DLD1 (cell line): ENCODE results near the gene PEX16.

Source experiments
- in situ Hi-C: cut with HindIII; loops from 2 replicates; pipeline ENCODE4 v1.10.0; 2017; ENCODE audit warnings: low sequenced_read_pairs

Gene PEX16

GRCh38 chr11:45879803-45880686, 37.6 kb downstream of the PEX16 start:
- in situ Hi-C loops, result no loop called here

- in situ Hi-C loops, result no loop called here
Measured at GRCh38 chr11:45877845-45878244, 39.8 kb downstream of the PEX16 start.

- in situ Hi-C loops, result no loop called here
Measured at GRCh38 chr11:45877221-45877620, 40.5 kb downstream of the PEX16 start.

DNA sequence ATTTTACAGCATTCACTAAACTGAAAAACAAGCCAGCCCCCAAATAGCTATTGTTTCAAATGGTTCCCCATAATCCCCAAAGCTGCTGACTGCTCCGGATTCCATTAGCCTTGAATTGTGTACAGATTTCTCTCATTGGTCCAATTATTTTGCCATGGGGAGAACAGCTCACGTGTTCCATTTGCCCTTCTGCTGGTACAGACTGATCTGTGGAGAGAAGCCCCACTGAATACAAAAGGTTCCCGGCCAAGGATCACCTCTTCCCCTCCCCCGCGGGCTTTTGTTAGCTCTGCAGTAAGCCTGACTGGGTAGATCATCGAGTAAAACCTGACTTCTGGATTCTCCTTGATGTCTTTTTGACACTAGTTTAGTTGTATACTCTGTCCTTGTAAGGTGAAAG, 41.3 kb downstream of the PEX16 start:
- in situ Hi-C loops, result no loop called here

DNA sequence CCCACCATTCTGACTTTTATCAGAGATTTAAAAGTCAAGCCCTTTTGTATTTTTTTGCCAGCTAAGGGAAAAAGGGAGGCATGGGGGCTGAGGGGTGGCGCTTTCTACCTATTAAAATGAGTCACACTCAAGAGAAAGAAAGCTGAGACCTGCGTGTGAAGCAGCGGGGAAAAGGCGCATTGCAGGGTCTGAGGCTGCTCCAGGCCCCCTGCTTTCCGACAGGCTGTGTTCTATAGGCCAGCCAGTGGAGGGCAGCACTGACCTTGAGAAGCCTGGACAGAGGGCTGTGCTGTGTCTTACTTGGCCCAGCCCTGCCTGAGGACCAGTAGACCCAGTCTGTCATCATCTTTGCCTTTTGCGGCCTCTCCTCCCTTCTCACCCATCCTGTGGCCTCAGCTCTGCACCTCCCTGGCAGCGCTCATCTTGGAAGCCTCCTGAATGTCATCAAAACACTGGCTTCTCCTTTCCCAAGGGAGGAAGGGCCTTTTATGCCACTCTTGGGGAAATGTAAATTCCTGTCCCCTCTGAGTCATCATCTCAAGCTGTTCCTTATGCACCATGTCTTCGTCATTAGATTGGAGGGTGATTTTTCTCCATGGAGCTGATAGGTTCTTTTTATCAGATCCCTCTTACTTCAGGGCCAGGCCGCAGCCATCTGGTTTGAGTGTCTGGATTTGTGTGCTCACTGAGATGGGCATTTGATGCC, 44.9 kb downstream of the PEX16 start:
- in situ Hi-C loops, result no loop called here

DNA sequence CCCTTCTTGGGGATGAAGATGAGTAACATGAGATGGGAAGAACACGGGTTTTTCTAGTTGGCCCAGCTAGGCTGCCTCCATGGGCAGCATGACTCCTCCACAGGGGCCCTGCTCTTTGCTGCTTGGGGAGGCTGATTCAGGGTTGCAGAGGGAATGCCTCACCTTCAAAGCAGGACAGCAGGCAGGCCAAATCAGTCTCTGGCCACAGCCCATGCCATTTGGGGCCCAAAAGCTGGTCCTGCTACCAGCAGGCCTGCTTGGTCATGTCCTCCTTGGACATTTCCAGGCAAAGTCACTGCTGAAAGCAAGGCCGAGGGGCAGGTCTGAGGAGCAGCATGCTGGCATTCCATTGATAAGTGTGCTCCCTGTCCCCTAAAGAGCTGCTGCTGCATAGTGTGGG, 46.0 kb downstream of the PEX16 start:
- in situ Hi-C loops, result no loop called here

DNA sequence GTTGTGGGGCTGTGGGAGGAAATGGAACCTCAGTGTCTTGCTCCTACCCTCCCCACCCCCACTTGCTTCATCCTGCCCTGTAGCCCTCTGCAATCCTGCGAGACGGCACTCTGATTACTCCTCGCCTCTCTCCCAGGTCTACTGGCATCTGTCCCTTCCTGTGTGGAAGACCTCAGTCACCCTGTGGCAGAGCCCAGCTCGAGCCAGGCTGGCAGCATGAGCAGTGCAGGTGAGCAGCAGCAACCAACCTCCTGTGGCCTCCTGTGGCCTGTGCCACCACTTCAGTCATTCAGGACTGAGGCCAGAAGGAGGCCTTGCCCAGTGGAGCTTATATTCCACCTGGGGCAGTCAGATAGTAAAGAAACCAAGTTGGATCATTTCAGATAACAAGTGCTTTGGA, 47.0 kb downstream of the PEX16 start:
- in situ Hi-C loops, result no loop called here

GRCh38 chr11:45869551-45869950, 48.1 kb downstream of the PEX16 start:
- in situ Hi-C loops, result no loop called here

DNA sequence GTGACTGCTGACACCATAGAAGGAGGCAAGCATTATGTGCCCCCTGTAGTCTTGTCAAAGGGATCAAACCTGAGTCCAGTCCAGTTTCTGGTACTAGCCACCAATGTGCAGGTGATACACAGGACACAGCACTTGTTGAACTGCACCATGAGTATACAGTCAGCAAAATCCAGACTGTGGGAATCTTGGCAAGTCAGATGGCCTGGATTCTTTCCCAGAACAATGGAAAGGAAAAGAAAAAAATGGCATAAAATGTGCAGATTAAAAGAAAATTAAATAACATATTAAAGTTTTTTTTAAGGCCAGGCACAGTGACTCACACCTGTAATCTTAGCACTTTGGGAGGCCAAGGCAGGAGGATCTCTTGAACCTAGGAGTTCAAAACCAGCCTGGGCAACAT, 53.6 kb downstream of the PEX16 start:
- in situ Hi-C loops, result no loop called here

GRCh38 chr11:45860764-45861510, 56.7 kb downstream of the PEX16 start:
- in situ Hi-C loops, result no loop called here

GRCh38 chr11:45860348-45860747, 57.3 kb downstream of the PEX16 start:
- in situ Hi-C loops, result no loop called here
